Liver (tissue), 3 donors: ENCODE data around the gene HINT2.

Source experiments
- NR2F2 ChIP-seq: IDR thresholded peaks from 2 replicates; pipeline ENCODE4 v1.6.1; 2016; ENCODE audit warnings: antibody characterized with exemption
- TAF1 ChIP-seq: conservative IDR thresholded peaks from 2 replicates; pipeline ENCODE4 v1.6.1; 2016; ENCODE audit warnings: antibody characterized with exemption, mild to moderate bottlenecking
- TF ChIP-seq, protein P1 (sequence below): fragments of 150-350 bp; IDR thresholded peaks from 2 replicates; pipeline ENCODE4 v1.5.1; 2017; ENCODE audit warnings: improper control_type of control experiment, low read depth, low read length; ENCODE audit not compliant: missing input control
- TF ChIP-seq, protein P2 (sequence below): IDR thresholded peaks from 2 replicates; pipeline ENCODE4 v1.6.1; 2016; ENCODE audit warnings: antibody characterized with exemption
- donor health status: healthy.
- donor health status: healthy.

GRCh38 chr9:35776018-35776417, 38.8 kb downstream of the HINT2 start:
- TF ChIP-seq, protein P1, sequence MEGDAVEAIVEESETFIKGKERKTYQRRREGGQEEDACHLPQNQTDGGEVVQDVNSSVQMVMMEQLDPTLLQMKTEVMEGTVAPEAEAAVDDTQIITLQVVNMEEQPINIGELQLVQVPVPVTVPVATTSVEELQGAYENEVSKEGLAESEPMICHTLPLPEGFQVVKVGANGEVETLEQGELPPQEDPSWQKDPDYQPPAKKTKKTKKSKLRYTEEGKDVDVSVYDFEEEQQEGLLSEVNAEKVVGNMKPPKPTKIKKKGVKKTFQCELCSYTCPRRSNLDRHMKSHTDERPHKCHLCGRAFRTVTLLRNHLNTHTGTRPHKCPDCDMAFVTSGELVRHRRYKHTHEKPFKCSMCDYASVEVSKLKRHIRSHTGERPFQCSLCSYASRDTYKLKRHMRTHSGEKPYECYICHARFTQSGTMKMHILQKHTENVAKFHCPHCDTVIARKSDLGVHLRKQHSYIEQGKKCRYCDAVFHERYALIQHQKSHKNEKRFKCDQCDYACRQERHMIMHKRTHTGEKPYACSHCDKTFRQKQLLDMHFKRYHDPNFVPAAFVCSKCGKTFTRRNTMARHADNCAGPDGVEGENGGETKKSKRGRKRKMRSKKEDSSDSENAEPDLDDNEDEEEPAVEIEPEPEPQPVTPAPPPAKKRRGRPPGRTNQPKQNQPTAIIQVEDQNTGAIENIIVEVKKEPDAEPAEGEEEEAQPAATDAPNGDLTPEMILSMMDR: no peak
- no peak for TF ChIP-seq TAF1
- TF ChIP-seq, protein P2, sequence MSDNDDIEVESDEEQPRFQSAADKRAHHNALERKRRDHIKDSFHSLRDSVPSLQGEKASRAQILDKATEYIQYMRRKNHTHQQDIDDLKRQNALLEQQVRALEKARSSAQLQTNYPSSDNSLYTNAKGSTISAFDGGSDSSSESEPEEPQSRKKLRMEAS: no peak
- no peak for TF ChIP-seq NR2F2
